ENCODE data around the gene DNAH14.

Gene DNAH14

DNA sequence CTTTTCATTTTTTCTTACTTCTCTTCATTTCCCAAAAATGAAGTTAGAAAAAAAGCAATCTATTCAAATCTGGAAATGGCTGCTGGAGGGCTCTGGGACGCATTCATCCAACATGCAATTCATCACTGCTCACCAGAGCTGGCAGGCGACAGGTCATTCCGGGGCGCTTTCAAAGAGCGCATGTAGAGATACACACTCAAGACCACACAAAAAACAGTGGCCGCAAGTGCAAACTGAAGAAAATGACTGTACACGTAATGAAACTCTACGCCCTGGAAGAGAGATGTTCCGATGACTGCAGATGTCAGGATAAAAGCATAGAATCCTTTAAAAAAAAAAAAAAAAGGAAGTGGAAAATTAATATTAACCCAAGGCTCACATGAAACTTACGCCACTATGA lies 482.8 kb downstream of the DNAH14 start:
- ChIA-PET CTCF (no interaction called here), POLR2A (no interaction called here)
- no peak for DNase-seq (ENCODE audit: extremely low spot score)
- TF ChIP-seq, protein P1, sequence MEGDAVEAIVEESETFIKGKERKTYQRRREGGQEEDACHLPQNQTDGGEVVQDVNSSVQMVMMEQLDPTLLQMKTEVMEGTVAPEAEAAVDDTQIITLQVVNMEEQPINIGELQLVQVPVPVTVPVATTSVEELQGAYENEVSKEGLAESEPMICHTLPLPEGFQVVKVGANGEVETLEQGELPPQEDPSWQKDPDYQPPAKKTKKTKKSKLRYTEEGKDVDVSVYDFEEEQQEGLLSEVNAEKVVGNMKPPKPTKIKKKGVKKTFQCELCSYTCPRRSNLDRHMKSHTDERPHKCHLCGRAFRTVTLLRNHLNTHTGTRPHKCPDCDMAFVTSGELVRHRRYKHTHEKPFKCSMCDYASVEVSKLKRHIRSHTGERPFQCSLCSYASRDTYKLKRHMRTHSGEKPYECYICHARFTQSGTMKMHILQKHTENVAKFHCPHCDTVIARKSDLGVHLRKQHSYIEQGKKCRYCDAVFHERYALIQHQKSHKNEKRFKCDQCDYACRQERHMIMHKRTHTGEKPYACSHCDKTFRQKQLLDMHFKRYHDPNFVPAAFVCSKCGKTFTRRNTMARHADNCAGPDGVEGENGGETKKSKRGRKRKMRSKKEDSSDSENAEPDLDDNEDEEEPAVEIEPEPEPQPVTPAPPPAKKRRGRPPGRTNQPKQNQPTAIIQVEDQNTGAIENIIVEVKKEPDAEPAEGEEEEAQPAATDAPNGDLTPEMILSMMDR (IDR thresholded peaks at IDR 0.05; ENCODE audit: control extremely low read depth, extremely low read depth, low read depth, missing control alignments) = no peak

DNA sequence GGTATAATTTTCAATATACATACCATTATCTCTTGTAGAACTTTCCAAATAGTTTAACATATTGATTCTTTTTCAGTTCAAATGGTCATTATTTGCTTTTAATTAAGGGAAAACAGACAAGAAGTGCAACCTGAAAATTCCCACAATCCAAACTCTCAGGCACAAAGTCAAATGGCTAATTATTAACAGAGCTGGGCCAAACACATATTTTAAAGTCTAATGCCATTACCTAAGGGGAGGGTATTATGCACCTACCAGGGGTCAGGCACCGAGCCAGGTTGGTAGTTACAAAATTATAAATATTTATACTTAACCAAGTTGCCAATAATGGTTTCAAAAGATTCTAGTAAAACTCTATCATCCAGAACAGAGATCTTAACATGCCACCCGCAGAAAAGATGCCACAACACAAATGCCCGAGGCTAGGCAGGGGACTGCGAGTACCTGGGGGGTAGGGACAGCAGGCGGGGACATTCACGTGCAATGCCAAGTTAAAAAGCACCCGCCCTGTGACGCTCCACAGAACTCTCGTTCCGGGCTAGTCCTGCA lies 483.4 kb downstream of the DNAH14 start:
- no peak for DNase-seq (ENCODE audit: extremely low spot score)
- ChIA-PET POLR2A (no interaction called here), CTCF (interaction anchor here (0.7 to 2.1 kb wide), 3 partner anchors 11 to 16 kb away, joined by 3 to 7 read pairs (median 4); no protein-coding TSS in a partner anchor)
- TF ChIP-seq, protein P1 (IDR thresholded peaks at IDR 0.05; ENCODE audit: control extremely low read depth, extremely low read depth, low read depth, missing control alignments) = no peak

DNA sequence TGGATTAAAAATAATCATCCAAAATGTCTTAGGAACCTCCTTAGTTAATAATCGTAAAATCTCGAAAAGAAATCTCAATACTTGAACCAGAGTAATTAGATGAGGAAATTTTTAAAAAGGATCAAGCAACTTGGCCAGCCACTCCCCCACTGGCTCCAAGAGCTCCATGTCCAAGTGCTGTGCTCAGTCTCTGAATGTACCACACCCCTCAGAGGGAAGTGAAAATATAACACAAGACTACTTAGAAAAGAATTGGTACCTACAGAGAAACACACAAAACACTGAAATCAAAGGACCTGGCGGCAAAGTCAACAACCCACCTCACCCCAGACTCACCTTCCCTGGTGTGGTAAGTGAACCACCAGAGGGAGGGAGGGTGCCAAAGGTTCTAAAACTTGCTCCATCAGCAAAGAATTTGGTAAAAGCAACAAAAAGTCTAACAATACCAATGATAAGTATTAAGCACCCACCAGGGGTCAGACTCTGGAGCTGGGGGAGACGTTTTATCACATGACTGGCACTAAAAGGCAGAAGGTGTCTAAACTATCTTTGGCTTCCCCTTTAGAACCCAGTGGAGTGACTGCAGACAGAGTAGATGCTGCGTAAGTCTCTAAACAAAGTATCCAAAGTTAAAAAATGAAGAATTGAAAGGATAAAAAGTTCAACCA lies 484.4 kb downstream of the DNAH14 start:
- ChIA-PET POLR2A (no interaction called here), CTCF (interaction anchor here (0.7 to 2.5 kb wide), 4 partner anchors 10 to 17 kb away, joined by 3 to 8 read pairs (median 6); no protein-coding TSS in a partner anchor)
- no peak for DNase-seq (ENCODE audit: extremely low spot score)
- TF ChIP-seq, protein P1 (IDR thresholded peaks at IDR 0.05; ENCODE audit: control extremely low read depth, extremely low read depth, low read depth, missing control alignments) = no peak

- CTCF ChIA-PET = interaction anchor here (1.1 to 2.5 kb wide), 2 partner anchors 12 to 67 kb away, joined by 3 to 8 read pairs; no protein-coding TSS in a partner anchor
- POLR2A ChIA-PET = no interaction called here
- DNase-seq (ENCODE audit: extremely low spot score) = no peak
- TF ChIP-seq, protein P1 (IDR thresholded peaks at IDR 0.05; ENCODE audit: control extremely low read depth, extremely low read depth, low read depth, missing control alignments) = no peak
These were observed 485.8 kb downstream of the DNAH14 start for GRCh38 chr1:225415307-225415706.

- ChIA-PET POLR2A (no interaction called here), CTCF (interaction anchor here (0.9 to 2.5 kb wide), 3 partner anchors 10 to 66 kb away, joined by 3 to 8 read pairs (median 3); no protein-coding TSS in a partner anchor)
- TF ChIP-seq, protein P1 (IDR thresholded peaks at IDR 0.05; ENCODE audit: control extremely low read depth, extremely low read depth, low read depth, missing control alignments) = no peak
- no peak for DNase-seq (ENCODE audit: extremely low spot score)
These were observed 486.7 kb downstream of the DNAH14 start for GRCh38 chr1:225415967-225416745.

DNA sequence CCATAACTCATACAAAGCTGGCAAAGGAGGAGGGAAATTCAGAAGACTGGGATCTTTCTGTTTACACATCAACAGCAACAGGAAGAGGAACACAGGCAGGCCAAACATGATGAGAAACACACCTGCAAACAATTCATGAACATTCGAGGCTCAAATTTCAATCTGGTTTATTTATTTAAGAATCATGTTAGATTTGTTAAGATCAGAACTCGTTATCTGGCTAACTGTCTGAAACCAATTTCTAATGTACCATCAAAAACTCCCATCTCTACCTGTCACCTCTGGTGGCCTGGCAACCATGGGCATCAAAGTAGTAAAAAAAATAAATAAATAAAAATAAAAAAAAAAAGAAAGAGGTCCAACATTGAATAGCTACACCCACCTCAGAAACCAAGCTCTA lies 488.6 kb downstream of the DNAH14 start:
- POLR2A ChIA-PET = no interaction called here
- DNase-seq (ENCODE audit: extremely low spot score) = no peak
- CTCF ChIA-PET = interaction anchor here (0.6 to 1.6 kb wide), 4 partner anchors 13 to 27 kb away, joined by 3 to 8 read pairs (median 4); no protein-coding TSS in a partner anchor

More for the DNA sequence above, 488.6 kb downstream of the DNAH14 start:
- TF ChIP-seq, protein P1 (IDR thresholded peaks at IDR 0.05; ENCODE audit: control extremely low read depth, extremely low read depth, low read depth, missing control alignments) = no peak

All from GM10248 (cell line).